Breast epithelium (tissue), 4 donors: ENCODE results near the gene UST. TPM values are rescaled to one million over a fixed set of nuclear protein-coding genes. Genes with fewer than 3 reads are reported as not detected.

ENCODE experiments used
- DNase-seq, 2 donors: peaks; one replicate each; pipeline ENCODE4 v3.0.0-alpha.2; 2019; ENCODE audit warnings: low spot score in 2 of 2
- H3K27ac ChIP-seq, 2 donors: fragments of 200-600 bp; sonication (generic) in 1 of 2; one replicate each; pipeline ENCODE4 v1.5.1; 2016 to 2019; ENCODE audit warnings: mild to moderate bottlenecking in 1 of 2
- H3K27me3 ChIP-seq, 2 donors: fragments of 200-600 bp; sonication (generic) in 1 of 2; one replicate each; pipeline versions ENCODE4 v1.5.1 to v1.6.0; 2017 to 2019; ENCODE audit warnings: control low read depth in 1 of 2, mild to moderate bottlenecking in 1 of 2
- H3K36me3 ChIP-seq: fragments of 200-600 bp; one replicate; pipeline ENCODE4 v1.5.1; 2019
- H3K4me1 ChIP-seq, 2 donors: fragments of 200-600 bp; sonication (generic); one replicate each; pipeline ENCODE4 v1.5.1; 2016 to 2019; ENCODE audit warnings: control low read depth in 1 of 2
- H3K4me3 ChIP-seq, 3 donors: fragments of 200-600 bp; sonication (generic); 1 replicate in 2 of 3; 2 replicates in 1 of 3; pipeline ENCODE4 v1.5.1; 2016 to 2019; ENCODE audit warnings: mild to moderate bottlenecking in 3 of 3, moderate library complexity in 2 of 3
- H3K9me3 ChIP-seq, 2 donors: fragments of 200-600 bp; sonication (generic) in 1 of 2; one replicate each; pipeline ENCODE4 v1.5.1; 2016 to 2019; ENCODE audit warnings: control low read depth in 1 of 2
- CTCF ChIP-seq, 3 donors: fragments of 450-650 bp; IDR thresholded peaks; one replicate each; pipeline ENCODE4 v1.5.1; 2016 to 2017; ENCODE audit warnings: antibody characterized with exemption in 3 of 3, mild to moderate bottlenecking in 3 of 3, moderate library complexity in 3 of 3
- POLR2A ChIP-seq: fragments of 450-650 bp; IDR thresholded peaks from one replicate; pipeline ENCODE4 v1.6.1; 2016; ENCODE audit warnings: antibody characterized with exemption, mild to moderate bottlenecking, moderate library complexity
- POLR2AphosphoS5 ChIP-seq, 3 donors: sonication (generic); formaldehyde crosslinking; IDR thresholded peaks; one replicate each; pipeline ENCODE4 v1.6.1; 2017; ENCODE audit warnings: antibody characterized with exemption in 3 of 3
- intact Hi-C: fragments of 100-400 bp; cut with DNase I; formaldehyde crosslinking; loops from one replicate; pipeline ENCODE4 v1.15.1; 2023; ENCODE audit warnings: low total_unique reads
- total RNA-seq, 3 donors: library from RNA; depleted of rRNA; stranded (reverse); fragments of >200 nt; gene quantifications; one replicate each; pipeline ENCODE4 v1.1.0, GENCODE V29; 2016

UST gene
- total RNA-seq, 3 donors from 2014 or later = 10.5 to 28.8 (median 13.2) TPM

GRCh38 chr6:149006671-149007070 is 259.8 kb downstream of the UST start:
- no peak overlapping the region for H3K27ac ChIP-seq
- H3K9me3 ChIP-seq = peaks cover 0 to 1% of the 10 kb centered on the region in 2 donors
- no peaks in the 10 kb centered on the region for H3K27me3 ChIP-seq
- no peaks in the 10 kb centered on the region for H3K4me1 ChIP-seq
- H3K4me3 ChIP-seq = no peak overlapping the region
- H3K36me3 ChIP-seq = no peaks in the 10 kb centered on the region
- no peak for DNase-seq
- intact Hi-C loops = no loop called here
- no peak for TF ChIP-seq POLR2A
- TF ChIP-seq POLR2AphosphoS5 (IDR thresholded peaks at IDR 0.05) = no peak
- TF ChIP-seq CTCF (IDR thresholded peaks at IDR 0.05) = no peak

DNA sequence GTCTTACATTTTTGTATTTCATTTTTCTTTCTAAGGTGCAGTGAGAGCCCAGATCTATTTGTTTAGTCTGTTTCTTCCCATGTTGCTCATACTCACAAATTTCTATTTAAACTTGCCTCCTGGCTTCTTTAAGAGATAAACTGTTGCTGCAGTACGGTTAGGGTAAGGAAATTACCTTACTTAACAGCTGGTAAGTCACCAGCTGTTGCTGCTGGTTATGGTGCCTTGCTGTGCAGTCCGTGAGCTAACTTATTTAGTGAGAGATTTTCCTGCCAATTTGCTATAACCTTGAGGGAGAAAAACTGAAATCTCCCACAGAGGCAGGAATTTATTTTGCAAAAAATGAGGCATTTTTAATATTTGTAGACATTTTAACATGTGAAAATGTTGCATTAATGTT is 261.0 kb downstream of the UST start:
- TF ChIP-seq POLR2A = no peak
- no peak for TF ChIP-seq CTCF (IDR thresholded peaks at IDR 0.05)
- TF ChIP-seq POLR2AphosphoS5 (IDR thresholded peaks at IDR 0.05) = no peak
- intact Hi-C loops = no loop called here
- no peak overlapping the region for H3K4me3 ChIP-seq

DNA sequence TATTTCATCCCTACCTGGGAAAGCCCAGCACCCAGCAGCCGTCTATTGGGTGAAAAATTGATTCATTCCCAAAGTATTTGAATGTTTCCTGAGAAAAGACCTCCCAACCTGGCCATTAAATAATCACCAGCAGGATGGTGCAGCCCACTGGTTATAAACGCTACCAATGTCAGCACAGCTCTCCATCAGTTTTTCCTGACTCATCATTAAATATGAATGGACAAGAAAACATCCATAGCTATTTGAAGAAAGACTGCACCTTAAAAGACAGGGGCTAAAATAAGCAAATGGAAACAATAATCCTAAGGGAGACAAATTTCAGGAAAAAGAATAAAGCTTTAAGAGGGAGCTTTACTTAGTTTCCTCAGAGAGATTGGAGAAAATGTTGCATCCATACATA is 261.9 kb downstream of the UST start:
- Histone ChIP-seq H3K4me3 (no peak overlapping the region), H3K36me3 (no peaks in the 10 kb centered on the region), H3K4me1 (no peaks in the 10 kb centered on the region), H3K27me3 (no peaks in the 10 kb centered on the region), H3K9me3 (no peaks in the 10 kb centered on the region), H3K27ac (no peak overlapping the region)
- TF ChIP-seq CTCF (IDR thresholded peaks at IDR 0.05) (no peak), POLR2AphosphoS5 (IDR thresholded peaks at IDR 0.05) (no peak), POLR2A (no peak)
- DNase-seq = no peak
- intact Hi-C loops = no loop called here

More for the DNA sequence above, 261.0 kb downstream of the UST start:
- no peak overlapping the region for H3K27ac ChIP-seq
- H3K36me3 ChIP-seq = no peaks in the 10 kb centered on the region
- H3K27me3 ChIP-seq = no peaks in the 10 kb centered on the region
- H3K4me1 ChIP-seq = no peaks in the 10 kb centered on the region
- no peak for DNase-seq
- H3K9me3 ChIP-seq = no peaks in the 10 kb centered on the region

DNA sequence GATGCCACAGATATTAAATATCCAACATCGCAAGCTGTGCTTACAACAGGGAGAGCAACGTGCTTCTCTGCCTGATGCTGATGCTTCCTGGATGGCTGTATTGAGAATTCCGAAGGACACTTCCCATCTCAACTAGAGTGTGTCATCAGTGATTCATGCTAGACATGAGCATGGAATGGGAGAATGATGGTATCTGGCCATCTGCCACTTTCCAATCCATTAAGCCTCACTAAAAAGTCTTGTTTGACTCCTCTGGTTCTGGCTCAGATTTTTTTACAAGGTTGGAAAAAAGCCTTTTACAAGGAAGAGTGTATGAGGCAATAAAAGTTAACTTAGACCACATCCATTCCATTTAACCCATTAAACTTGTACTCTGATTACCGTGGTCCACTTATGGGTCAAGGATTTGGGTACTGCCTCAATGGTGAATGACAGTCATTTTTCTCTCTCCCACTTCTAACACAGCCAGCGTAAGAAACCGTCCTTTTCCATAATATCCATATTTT is 265.3 kb downstream of the UST start:
- Histone ChIP-seq H3K36me3 (no peaks in the 10 kb centered on the region), H3K27ac (no peak overlapping the region), H3K4me1 (no peaks in the 10 kb centered on the region), H3K4me3 (no peak overlapping the region), H3K27me3 (no peaks in the 10 kb centered on the region), H3K9me3 (no peaks in the 10 kb centered on the region)
- TF ChIP-seq CTCF (IDR thresholded peaks at IDR 0.05) (no peak), POLR2A (no peak), POLR2AphosphoS5 (IDR thresholded peaks at IDR 0.05) (no peak)
- intact Hi-C loops = no loop called here
- no peak for DNase-seq

DNA sequence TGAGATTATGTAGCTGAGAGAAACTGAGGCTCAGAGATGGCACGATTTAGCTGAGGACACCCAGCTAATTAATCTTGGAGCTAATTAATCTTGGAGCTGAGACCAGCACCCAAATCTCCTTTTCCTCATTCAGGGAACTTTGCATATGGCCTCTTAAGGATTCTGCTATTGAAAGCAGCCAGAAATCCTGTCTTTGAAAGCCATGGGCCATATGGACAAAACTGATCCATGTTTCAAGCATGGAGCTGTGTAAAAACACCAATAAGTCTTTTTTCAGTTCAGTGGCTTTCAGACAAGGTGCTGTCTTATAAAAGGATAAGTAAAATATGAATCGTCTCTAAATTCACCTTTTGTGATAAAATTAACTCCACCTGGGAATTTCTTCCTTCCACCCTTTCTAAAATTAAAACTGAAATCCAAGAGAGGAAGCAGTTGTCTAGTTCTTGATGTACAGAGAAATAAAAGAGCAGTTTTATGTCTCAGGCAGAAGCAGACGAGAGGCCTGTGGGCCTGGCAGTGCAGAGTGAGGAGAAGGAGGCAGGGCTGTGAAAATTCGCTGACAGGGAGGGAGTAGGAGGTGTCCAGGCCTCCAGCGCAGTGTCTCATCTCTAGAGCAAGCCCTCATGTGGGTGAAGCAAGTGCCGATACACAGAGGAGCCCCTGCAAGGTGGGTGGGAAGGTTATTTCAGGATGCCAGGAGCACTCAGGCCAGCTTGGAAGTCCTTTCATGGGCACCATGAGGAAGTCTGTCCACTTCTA is 266.9 kb downstream of the UST start:
- H3K36me3 ChIP-seq = no peaks in the 10 kb centered on the region
- no peak for TF ChIP-seq POLR2A
- no peak for TF ChIP-seq POLR2AphosphoS5 (IDR thresholded peaks at IDR 0.05)
- TF ChIP-seq CTCF (IDR thresholded peaks at IDR 0.05) = no peak
- no peak overlapping the region for H3K4me3 ChIP-seq
- no peak for DNase-seq
- H3K27ac ChIP-seq = no peak overlapping the region
- no peaks in the 10 kb centered on the region for H3K4me1 ChIP-seq
- intact Hi-C loops = no loop called here
- H3K27me3 ChIP-seq = no peaks in the 10 kb centered on the region
- H3K9me3 ChIP-seq = no peaks in the 10 kb centered on the region
